ENCODE measurements around the gene ZNF277. TPM values are rescaled to one million over a fixed set of nuclear protein-coding genes. Genes with fewer than 3 reads are reported as not detected.

The ZNF277 gene
- polyA plus RNA-seq, 1 donor (not counting 4 experiments of a cell fraction or from before 2014, with no cell fraction given), result 20.2 TPM

GRCh38 chr7:112176241-112176640 is 30.3 kb upstream of the ZNF277 start:
- TF ChIP-seq EZH2 (IDR thresholded peaks at IDR 0.05; ENCODE audit: low read length), result no peak
- TF ChIP-seq CTCF (optimal IDR thresholded peaks at IDR 0.05 in 1 of 3, IDR thresholded peaks at IDR 0.05 in 1 of 3, conservative IDR thresholded peaks at IDR 0.05 in 1 of 3; ENCODE audit: extremely low read depth in 1 of 3, insufficient read depth in 2 of 3, low read length in 3 of 3), result no peak
- Histone ChIP-seq H3K79me2 (ENCODE audit: control insufficient read depth, insufficient read depth, low read length) (peaks cover 49% of the 10 kb centered on the region), H3K9ac (ENCODE audit: control insufficient read depth, extremely low read depth, insufficient read depth, low read length) (no peak overlapping the region), H3K4me2 (ENCODE audit: control insufficient read depth, extremely low read depth, insufficient read depth, low read depth, low read length) (no peak overlapping the region), H3K4me1 (ENCODE audit: control insufficient read depth, extremely low read depth, insufficient read depth, low read length) (no peaks in the 10 kb centered on the region), H3K4me3 (ENCODE audit: control insufficient read depth in 2 of 3, extremely low read depth in 1 of 3, insufficient read depth in 2 of 3, low read depth in 1 of 3, low read length in 3 of 3) (no peak overlapping the region), H3K36me3 (ENCODE audit: control insufficient read depth in 2 of 2, extremely low read depth in 1 of 2, insufficient read depth in 2 of 2, low read length in 2 of 2) (no peaks in the 10 kb centered on the region), H3K9me1 (ENCODE audit: control insufficient read depth, extremely low read depth, insufficient read depth, low read length) (no peaks in the 10 kb centered on the region), H4K20me1 (ENCODE audit: control insufficient read depth, extremely low read depth, insufficient read depth, low read length) (peaks cover 2% of the 10 kb centered on the region), H3K27ac (ENCODE audit: control insufficient read depth, insufficient read depth, low read length) (no peak overlapping the region), H3K9me3 (ENCODE audit: control insufficient read depth, low read depth, low read length) (no peaks in the 10 kb centered on the region), H3K27me3 (ENCODE audit: control insufficient read depth, extremely low read depth, insufficient read depth, low read length) (no peaks in the 10 kb centered on the region), H2AFZ (ENCODE audit: control insufficient read depth, low read length) (no peak overlapping the region)
- dilution Hi-C loops (cut with MboI; ENCODE audit: extremely low pct_ligation_motif_present, low sequenced_read_pairs), result no loop called here
- DNase-seq (ENCODE audit: low read depth, low spot score) (no peak), FAIRE-seq (no peak)

- dilution Hi-C loops (cut with MboI; ENCODE audit: extremely low pct_ligation_motif_present, low sequenced_read_pairs), result no loop called here
These were observed 29.6 kb upstream of the ZNF277 start for GRCh38 chr7:112176693-112177415.

More at GRCh38 chr7:112176693-112177415, 29.6 kb upstream of the ZNF277 start:
- no peak overlapping the region for H2AFZ ChIP-seq (ENCODE audit: control insufficient read depth, low read length)
- no peaks in the 10 kb centered on the region for H3K9me1 ChIP-seq (ENCODE audit: control insufficient read depth, extremely low read depth, insufficient read depth, low read length)
- H3K27ac ChIP-seq (ENCODE audit: control insufficient read depth, insufficient read depth, low read length), result no peak overlapping the region
- no peak overlapping the region for H3K4me3 ChIP-seq (ENCODE audit: control insufficient read depth in 2 of 3, extremely low read depth in 1 of 3, insufficient read depth in 2 of 3, low read depth in 1 of 3, low read length in 3 of 3)
- H3K4me1 ChIP-seq (ENCODE audit: control insufficient read depth, extremely low read depth, insufficient read depth, low read length), result no peaks in the 10 kb centered on the region
- FAIRE-seq (peak; percentile 23), DNase-seq (ENCODE audit: low read depth, low spot score) (no peak)
- no peaks in the 10 kb centered on the region for H3K9me3 ChIP-seq (ENCODE audit: control insufficient read depth, low read depth, low read length)
- no peaks in the 10 kb centered on the region for H4K20me1 ChIP-seq (ENCODE audit: control insufficient read depth, extremely low read depth, insufficient read depth, low read length)
- H3K79me2 ChIP-seq (ENCODE audit: control insufficient read depth, insufficient read depth, low read length), result peaks cover 49% of the 10 kb centered on the region
- no peak overlapping the region for H3K4me2 ChIP-seq (ENCODE audit: control insufficient read depth, extremely low read depth, insufficient read depth, low read depth, low read length)
- H3K9ac ChIP-seq (ENCODE audit: control insufficient read depth, extremely low read depth, insufficient read depth, low read length), result no peak overlapping the region
- no peaks in the 10 kb centered on the region for H3K27me3 ChIP-seq (ENCODE audit: control insufficient read depth, extremely low read depth, insufficient read depth, low read length)
- TF ChIP-seq EZH2 (IDR thresholded peaks at IDR 0.05; ENCODE audit: low read length), result no peak
- TF ChIP-seq CTCF (optimal IDR thresholded peaks at IDR 0.05 in 1 of 3, IDR thresholded peaks at IDR 0.05 in 1 of 3, conservative IDR thresholded peaks at IDR 0.05 in 1 of 3; ENCODE audit: extremely low read depth in 1 of 3, insufficient read depth in 2 of 3, low read length in 3 of 3), result no peak
- H3K36me3 ChIP-seq (ENCODE audit: control insufficient read depth in 2 of 2, extremely low read depth in 1 of 2, insufficient read depth in 2 of 2, low read length in 2 of 2), result no peaks in the 10 kb centered on the region
